Activated effector memory CD4-positive, alpha-beta T cell treated with anti-CD3 and anti-CD28 coated beads, Interleukin-2, amount 50 U/mL, for 16 hours (primary cell): ENCODE measurements around the gene NR4A3.

Source experiments
- DNase-seq: peaks from one replicate; pipeline ENCODE4 v3.0.0-alpha.2; 2020

NR4A3 gene

DNA sequence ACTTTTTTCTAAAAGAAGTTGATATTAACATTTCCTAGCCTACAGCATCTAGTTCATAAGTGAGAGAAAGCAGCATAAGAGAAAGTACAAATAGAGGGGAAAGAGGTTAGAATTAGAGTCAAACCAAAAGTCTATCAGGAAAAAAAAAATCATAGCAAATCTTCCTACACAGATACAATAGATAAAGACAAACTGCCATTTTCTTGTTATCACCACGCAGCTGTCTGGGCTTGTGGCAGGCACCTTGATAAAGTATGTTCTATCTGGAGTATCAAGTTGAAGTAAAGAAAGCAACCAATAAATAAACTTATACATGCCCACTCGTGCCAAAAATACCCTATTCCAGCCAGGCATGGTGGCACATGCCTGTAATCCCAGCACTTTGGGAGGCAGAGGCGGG is 5.3 kb upstream of the NR4A3 start:
- DNase-seq, result no peak

DNA sequence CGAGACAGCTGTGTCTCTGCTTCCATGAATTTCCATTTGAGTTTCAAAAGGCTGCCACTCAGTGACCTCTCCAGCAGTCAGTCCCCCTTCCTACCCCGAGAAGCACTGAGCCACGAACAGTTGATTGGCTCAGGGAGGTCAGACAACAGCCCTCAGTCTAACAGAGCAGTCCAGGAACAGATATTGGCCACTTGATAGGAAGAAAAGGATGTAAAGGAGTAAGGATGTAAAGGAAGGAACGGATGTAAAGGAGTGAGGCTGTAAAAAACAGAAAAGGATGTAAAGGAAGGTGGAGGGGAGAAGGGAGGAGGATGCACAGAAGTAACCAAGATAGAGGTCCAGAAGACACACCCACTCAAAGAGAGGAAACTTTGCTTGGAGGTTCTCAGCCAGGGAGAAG is 3.2 kb upstream of the NR4A3 start:
- DNase-seq, result no peak

DNA sequence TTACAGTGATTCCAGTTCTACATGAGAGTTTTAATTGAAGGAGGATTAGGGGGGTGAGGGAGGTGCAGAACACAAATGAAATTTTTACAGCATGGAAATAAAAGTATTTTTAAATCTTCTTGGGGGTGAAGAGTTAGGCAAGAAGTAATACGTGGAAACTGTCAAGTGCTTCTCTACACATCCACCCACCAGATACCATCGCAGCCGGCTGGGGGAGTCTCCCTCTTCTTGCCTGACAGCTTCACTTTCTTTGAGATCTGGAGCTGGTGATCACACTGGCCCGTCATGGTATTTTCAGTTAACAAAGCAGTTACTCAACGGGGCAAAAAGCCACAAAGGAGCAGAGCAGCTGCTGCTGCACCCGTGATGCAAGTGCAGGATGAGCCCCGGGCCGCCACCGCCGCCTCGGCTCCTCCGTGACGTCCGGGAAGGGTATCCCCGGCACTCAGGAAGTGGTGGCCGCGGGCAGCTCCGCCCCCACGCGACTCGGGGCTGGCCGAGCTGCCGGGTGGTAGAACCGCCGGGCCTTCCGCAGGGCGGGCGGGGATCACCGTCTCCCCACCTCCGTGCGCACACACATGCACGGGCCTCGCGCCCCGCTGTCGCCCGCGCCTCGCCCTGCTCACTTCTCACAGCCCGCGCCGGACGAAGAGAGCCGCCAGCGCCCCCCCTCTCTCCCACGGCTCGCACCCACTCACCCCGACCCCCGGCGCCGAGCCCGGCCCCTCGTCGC is 2.4 kb upstream of the NR4A3 start:
- peak; percentile 97 for DNase-seq

DNA sequence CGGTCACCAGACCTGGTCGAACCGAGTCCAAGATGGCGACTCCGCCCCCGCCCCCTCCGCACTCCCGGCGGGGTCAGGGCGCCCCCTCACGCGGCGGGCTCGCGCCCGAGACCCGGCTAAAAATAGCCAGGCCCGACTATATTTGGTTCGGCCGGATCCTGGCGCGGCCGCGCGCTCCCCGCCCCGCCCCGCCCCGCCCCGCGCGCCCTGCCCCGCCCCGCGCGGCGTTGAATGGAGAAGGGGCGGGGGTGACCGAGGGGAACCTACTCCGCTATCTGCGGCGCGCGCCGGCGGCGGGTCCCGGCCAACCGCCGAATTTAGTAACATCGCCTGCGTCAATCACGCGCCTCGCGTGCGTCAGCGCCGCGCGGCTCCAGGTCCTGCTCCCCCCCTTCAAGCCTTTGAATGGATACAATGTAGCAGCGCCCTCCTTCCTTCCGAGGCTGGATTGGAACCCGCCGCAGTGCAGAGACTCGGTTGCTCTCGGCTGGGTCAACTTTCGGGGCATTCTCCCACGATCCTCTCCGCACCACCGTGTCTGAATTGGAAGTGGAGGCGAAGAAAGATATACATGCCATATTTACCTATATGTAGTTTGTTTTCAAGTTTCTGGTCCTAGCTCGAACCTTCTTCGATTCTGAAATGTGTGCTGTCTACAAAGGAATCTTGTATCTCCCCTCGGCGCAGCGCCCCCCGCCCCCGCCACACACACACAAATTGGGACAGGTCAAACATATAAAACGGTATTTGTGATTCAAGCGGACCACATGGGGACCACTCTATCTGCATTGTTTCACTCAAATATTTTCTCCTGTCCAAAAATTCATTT is 1.6 kb upstream of the NR4A3 start:
- DNase-seq, result peak; percentile 96

DNA sequence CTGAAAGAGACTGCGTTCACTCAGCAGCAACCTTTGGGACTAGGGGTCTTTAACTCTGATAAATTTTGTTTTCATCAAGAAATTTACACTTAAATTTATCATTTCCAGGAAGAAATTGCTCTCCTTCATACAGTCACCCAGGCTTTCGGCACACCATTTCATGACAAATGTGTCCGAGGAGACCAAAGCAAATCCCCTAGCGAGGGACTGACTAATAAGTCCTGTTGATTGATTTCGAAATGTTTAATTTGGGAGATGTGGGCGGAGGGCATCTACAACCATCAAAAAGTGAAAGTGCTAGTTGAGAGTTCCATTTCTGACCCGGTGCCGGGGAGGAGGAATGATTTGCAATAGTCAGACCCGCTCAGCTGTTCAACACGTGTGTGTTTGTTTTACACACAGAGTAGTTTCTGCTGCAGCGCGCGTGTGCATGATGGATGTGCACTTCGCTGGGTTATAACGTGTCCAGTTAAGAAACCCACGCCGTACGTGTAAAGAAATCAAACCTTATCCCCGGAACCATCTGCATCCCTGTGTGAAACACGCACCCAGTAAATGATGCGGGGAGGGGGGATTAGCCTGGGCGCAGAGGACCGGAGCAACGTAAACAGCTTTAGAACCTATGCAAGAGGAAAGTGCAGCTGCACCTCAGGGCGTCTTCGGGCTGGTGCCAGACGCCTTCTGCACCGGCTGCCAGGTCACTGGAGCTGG is 845 bp upstream of the NR4A3 start:
- peak; percentile 82 for DNase-seq

DNA sequence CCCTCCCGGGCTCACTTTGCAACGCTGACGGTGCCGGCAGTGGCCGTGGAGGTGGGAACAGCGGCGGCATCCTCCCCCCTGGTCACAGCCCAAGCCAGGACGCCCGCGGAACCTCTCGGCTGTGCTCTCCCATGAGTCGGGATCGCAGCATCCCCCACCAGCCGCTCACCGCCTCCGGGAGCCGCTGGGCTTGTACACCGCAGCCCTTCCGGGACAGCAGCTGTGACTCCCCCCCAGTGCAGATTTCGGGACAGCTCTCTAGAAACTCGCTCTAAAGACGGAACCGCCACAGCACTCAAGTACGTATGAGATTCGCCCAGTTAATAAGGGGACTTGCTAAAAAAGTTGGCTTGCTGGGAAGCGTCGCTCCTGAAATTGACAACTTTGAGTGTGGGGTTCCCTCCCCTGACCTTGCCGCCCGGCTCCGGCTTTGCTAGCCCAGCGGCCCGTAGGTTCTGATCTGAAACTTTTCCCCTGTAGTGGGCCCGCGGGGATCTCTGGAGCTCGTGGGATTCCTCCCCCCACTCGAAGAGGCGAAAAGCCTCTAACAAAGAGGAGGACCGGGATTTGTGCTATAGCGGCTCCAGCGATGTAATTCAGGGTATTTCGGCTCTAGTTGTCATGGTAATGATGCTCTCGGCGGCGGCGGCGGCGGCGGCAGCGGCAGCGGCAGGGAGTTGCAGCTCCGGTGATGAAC is 572 bp downstream of the NR4A3 start:
- DNase-seq, result peak; percentile 81

DNA sequence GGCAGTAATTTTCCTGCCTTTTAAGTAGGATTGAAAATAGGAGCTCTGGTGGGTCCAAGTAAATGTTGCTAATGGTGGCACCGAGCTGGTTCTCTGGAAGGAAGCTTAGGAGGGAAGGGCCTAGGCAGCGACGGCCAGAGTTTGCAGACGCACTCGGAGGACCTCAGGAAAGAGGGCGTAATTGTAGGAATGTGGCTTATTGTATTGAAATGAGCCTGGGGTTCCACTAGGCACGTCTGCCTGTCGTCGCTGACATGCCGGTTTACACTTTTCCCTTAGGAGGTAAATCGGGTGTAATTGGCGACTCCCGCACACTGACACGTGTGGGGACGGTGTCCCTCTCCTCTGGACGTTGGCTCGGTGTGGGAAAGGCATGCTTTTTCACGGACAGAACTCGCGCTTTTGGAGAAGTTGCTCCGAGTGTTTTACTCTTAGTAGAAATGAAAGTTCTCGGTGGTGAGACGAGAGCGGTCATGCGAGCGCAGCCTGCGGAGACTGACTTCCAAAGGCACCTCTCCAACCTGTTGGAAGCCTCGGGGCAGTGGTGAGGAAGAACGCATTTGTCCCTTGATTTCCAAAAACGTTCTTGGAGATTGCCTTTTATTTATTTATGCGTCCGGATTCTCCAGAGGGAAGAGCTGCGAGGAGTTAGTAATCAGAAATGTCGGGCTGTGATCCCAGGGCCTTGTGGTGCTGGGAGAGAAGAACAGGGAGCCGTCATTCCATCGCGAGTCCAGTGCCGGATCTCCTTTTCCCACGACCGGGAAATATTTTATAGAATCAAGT is 1.3 kb downstream of the NR4A3 start:
- DNase-seq, result peak; percentile 67

DNA sequence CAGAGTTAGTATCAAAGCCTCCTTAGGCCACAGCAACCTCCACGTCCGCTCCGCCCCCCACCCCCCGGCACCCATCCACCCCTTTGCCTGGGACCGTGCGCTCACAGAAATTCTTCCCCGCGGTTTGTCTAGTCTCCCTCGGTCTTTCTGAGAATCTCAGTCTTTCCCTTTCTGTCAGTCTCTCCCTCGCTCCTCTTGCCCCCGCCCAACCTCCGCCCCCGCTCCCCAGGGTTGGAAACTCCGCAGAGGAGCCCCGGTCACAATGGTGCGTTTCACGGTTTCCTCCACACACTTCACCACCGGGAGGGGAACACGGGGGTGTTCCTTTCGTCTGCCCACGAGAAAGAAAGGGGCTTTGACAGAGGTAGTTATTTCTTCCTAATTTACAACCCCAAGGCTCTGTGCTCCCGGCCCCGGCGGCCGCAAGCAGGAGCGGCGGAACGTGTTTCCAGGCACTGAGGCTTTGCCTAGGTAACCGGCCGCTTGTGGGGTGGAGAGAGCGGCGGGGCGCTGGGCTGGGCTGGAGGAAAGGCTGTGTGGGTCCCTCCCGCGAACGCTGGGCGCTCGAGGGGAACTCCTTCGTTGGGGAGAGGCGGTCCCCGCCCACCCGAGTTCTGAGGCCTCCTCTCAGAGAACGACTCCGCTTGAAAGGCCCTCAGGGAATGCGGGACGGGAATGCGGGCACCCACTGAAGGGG is 2.1 kb downstream of the NR4A3 start:
- DNase-seq, result peak; percentile 92

DNA sequence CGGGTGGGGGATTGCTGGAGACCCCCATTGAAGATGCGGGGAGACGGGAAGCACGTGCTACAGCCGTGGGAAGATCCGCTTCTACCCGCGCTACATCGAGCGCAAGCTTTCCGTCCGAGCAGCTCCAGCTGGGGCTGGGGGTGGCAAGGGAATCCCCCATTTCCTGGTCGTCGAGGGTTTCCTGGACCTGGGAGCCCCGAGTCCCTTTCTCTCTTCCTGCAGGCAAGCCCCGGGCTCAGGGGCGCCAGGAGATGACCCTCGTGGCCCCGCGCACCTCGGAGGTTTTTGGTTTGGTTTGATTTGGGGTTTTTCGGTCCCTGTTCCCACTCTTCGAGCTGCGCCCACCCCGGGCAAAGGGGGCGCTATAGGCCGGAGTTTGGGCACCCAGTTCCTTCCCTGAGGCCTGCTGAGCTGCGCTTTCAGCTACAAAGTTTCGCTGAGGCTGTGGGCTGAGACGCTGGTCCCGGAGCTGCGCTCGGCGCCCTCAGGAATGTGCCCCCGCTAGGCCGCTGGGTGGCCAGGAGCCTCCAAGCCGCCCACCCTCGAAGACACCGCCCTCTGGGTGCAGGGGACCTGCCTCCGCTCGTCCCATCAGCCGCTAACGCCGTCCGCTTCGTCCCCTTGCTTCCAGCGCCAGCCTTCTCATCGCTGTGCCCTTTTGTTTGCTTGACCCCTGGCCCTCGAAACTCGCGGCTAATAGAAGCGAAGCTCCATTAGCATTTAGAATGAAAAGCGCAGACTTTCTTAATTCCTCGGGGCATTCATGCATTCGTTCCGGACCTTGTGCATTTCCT is 2.9 kb downstream of the NR4A3 start:
- peak; percentile 86 for DNase-seq

DNA sequence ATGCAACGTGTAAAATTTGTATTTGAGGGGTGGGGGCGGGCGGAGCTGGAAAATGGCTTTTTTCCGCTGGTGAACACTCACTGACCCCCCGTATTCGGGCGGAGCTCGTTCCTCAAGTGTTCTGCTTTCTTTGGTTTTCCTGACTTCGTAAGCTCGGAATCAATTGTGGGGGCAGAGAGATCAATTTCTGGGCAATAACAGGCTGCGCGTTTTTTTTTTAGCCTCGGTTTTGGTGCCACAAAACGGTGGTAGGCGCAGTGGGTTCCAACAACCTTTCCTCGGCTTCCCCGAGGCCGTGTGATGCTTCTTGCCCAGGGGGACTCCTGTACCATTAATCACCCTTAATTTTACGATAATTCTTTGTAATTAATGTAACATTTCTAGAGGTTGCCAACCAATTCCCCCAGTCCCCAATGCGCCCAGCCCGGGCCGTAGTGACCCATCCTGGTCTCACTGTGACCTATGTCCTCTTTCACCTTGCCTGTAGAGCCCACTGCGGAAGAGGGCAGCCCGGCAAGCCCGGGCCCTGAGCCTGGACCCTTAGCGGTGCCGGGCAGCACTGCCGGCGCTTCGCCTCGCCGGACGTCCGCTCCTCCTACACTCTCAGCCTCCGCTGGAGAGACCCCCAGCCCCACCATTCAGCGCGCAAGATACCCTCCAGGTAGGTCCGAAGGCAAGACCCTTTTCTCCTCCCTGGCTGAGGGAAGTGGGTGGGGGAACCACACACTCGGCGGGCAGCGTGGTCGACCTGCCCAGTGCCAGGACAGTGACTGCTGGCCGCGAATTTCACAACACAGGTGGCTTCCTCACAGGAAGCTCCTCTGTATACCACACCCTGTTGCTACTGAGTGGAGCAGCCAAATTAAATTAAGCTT is 3.7 kb downstream of the NR4A3 start:
- DNase-seq, result no peak

DNA sequence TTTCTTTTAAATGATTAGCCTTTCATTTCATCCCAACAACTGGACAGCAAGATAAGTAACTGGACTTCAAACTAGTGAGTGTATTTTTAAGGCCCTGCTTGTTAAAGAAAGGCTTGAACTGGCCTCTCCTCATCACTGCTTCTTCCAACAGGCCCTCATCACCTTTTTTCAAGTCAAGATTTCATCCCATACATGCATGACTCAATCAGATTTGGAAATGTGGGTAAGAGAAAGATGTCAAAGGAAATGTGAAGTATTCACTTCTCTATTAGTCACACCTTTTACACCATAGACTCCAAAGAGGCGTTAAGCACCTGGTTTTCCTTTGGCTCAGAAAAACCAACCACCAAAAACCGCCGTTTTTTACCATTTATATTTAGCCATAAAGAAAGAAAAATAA is 4.9 kb downstream of the NR4A3 start:
- DNase-seq, result no peak

DNA sequence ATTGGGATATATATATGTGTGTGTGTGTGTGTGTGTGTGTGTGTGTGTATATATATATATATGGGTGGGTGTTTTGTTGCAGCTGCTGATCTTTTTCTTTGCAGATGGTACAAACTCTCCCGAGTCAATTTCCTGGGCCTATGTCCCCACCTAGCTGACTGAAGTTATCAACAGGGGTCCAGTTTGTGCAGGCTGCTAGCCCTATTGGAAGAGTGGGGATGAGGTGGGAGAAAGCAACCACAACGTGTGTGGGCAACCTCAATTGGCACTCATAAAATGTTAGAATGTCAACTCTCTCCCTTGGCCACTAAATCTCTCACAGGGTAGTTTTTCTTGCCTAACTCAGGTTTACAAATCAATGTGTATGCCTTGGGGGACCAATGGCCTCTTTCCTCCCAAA is 5.6 kb downstream of the NR4A3 start:
- no peak for DNase-seq

DNA sequence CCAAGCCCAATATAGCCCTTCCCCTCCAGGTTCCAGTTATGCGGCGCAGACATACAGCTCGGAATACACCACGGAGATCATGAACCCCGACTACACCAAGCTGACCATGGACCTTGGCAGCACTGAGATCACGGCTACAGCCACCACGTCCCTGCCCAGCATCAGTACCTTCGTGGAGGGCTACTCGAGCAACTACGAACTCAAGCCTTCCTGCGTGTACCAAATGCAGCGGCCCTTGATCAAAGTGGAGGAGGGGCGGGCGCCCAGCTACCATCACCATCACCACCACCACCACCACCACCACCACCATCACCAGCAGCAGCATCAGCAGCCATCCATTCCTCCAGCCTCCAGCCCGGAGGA is 6.3 kb downstream of the NR4A3 start:
- no peak for DNase-seq

DNA sequence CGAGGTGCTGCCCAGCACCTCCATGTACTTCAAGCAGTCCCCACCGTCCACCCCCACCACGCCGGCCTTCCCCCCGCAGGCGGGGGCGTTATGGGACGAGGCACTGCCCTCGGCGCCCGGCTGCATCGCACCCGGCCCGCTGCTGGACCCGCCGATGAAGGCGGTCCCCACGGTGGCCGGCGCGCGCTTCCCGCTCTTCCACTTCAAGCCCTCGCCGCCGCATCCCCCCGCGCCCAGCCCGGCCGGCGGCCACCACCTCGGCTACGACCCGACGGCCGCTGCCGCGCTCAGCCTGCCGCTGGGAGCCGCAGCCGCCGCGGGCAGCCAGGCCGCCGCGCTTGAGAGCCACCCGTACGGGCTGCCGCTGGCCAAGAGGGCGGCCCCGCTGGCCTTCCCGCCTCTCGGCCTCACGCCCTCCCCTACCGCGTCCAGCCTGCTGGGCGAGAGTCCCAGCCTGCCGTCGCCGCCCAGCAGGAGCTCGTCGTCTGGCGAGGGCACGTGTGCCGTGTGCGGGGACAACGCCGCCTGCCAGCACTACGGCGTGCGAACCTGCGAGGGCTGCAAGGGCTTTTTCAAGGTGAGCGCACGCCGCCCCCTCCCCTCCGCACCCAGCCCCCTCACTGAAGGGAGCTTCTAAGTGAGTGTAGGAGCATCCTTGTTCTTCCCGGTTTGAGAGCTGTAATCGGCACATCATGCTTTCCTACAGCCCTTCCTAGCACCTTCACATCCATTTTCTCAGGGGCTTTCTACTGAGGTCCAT is 6.9 kb downstream of the NR4A3 start:
- no peak for DNase-seq

DNA sequence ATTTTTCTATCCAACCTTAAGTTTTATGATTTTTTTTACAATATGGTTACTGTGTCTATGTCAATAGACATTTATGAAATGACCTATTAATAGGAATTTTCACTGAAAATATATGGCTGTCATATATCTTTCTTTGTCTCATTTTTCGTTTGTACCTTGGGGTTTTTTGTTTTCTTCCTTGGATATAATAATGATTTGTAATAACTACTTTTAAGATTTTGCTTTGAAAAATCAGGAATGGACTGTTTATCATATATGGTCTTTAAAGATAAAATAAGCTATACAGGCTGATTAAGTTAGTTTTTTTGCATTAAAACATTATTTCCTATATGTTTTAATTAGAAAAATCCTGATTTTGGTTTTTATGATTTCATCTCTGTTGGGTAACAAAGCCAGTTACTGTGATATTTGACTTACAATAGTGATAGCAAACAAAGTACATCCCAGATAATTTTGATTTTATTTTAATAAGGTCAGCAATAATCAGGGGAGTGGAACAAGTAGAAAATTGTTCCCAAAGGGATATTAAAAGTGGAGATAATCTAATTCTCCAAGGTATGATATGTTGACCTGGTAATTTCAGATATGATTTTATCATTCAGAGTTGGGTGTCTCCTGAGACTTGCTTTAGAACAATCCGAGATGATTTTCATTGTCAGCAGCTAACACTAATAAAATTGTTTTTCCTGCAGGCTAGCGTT is 10.3 kb downstream of the NR4A3 start:
- DNase-seq, result no peak

DNA sequence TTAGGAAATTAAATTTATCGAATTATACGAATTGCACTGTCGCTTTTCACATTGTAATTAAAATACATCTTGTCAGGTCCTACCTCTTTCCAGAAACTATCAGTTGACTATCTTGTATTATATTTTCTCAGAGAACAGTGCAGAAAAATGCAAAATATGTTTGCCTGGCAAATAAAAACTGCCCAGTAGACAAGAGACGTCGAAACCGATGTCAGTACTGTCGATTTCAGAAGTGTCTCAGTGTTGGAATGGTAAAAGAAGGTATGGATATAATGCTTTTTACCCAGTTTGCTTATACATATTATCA is 10.8 kb downstream of the NR4A3 start:
- no peak for DNase-seq

DNA sequence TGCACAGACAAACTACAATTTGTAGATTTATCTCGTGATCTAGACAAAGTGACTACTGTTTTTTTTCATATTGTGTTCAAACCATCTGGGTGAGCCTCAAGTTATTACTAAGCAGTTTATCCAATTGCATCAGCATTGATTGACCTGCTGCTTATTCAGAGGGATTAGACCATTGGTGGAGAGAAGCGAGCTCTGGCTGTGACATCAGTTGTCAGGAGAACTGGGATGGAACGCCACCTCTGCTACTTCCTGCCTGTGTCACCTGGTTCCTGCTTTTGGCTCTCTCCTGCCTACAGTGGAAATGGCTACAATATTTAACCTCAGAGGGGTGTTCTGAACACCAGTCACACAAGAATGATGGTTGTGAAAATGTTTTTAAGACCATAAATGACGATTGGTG is 12.1 kb downstream of the NR4A3 start:
- DNase-seq, result no peak

DNA sequence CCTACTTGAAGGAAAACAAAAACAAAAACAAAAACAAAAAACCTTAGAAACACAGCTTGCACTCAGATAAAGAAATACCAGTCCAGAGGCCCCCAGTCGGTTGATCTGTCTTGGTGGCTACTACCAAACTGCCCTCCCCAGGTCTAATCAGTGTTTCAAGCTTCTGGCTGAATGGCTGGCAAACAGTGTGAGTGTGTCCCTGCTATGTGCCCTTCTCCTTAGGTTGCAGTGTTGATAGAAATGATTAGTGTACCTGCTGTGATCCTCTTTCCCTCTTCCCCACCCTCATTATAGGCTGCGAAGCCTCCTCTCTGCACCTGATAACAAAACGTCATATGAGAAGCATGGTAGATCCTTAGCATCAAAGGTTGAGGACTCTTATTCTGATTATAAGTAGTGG is 12.8 kb downstream of the NR4A3 start:
- no peak for DNase-seq

DNA sequence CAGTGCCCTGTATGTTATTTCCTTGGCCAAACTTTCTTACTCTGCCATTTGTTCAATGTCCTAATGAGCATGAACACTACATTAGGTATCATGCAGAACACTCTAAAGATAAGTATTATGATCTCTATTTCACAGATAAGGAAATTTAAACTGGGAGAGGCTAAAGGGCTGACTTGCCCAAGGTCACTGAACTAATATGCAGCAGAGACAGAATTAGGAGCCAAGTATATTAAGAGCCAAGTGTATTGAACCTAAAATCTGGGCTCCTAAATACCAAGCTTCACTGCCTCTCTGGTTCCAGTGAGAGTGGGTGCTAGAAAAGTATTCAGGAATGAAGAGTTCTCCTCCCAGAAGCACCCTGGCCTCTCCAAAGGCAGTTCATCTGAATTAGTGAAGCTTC is 13.5 kb downstream of the NR4A3 start:
- no peak for DNase-seq
